T-helper 17 cell (primary cell): ENCODE results near the gene TPM3. TPM values are rescaled to one million over a fixed set of nuclear protein-coding genes. Genes with fewer than 3 reads are reported as not detected.

Experiments
- ATAC-seq: fragments of 150-1000 bp; cut with Tn5 transposase; 2 replicates; pipeline ENCODE4 v1.10.0; 2021; ENCODE audit warnings: mild to moderate bottlenecking, moderate library complexity
- DNase-seq, 3 donors: peaks; one replicate each; pipeline versions ENCODE4 v3.0.0 to v3.0.0-alpha.2; 2020 to 2021
- H3K9me3 ChIP-seq: one replicate; pipeline ENCODE4 v1.7.0; 2013; ENCODE audit warnings: low read length, mild to moderate bottlenecking; ENCODE audit not compliant: control insufficient read depth, poor library complexity, severe bottlenecking
- H3K27ac Mint-ChIP-seq: one replicate; pipeline ENCODE4 v1.8.0; 2022; ENCODE audit warnings: mild to moderate bottlenecking, moderate library complexity, mixed read lengths
- H3K27me3 Mint-ChIP-seq: one replicate; pipeline ENCODE4 v1.8.0; 2022; ENCODE audit warnings: mixed read lengths
- H3K36me3 Mint-ChIP-seq: one replicate; pipeline ENCODE4 v1.8.0; 2022; ENCODE audit warnings: low read depth, mixed read lengths
- H3K4me1 Mint-ChIP-seq: one replicate; pipeline ENCODE4 v1.8.0; 2022; ENCODE audit warnings: mild to moderate bottlenecking, mixed read lengths
- H3K4me3 Mint-ChIP-seq: one replicate; pipeline ENCODE4 v1.8.0; 2022; ENCODE audit warnings: mild to moderate bottlenecking, moderate library complexity, mixed read lengths
- total RNA-seq, 4 donors: library from RNA in 2 of 4; stranded (reverse) in 2 of 4; gene quantifications; one replicate each; pipeline ENCODE4 v1.2.3 and lab custom pipeline; 2022 to 2026

Gene TPM3
- total RNA-seq, 2 donors from 2014 or later: 386 to 391 TPM

DNA sequence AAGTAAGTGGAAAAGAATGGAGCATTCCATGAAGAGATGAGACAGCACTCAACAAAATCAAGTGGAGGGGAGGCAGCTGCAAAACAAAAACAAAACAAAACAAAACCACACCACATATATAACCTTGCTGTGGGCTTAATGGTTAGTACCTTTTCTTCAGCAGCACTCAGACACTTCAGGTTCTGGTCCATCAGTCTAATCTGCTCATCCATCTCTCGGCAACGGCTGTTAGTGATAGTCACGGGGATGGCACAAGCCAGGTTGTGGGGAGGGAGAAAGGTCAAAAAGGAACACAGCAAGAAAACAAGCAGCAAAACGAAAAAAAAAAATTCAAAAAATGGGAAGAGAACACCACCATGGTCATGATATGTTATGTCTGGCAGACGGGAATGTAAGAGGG lies 20.0 kb downstream of the TPM3 start:
- H3K9me3 ChIP-seq: no peaks in the 10 kb centered on the region
- DNase-seq: no peak
- H3K4me3 Mint-ChIP-seq: no peak overlapping the region
- peak overlapping the region; percentile 88 for H3K27ac Mint-ChIP-seq
- ATAC-seq: no peak
- peaks cover 13% of the 10 kb centered on the region for H3K36me3 Mint-ChIP-seq
- H3K27me3 Mint-ChIP-seq: no peaks in the 10 kb centered on the region
- H3K4me1 Mint-ChIP-seq: peaks cover 26% of the 10 kb centered on the region

DNA sequence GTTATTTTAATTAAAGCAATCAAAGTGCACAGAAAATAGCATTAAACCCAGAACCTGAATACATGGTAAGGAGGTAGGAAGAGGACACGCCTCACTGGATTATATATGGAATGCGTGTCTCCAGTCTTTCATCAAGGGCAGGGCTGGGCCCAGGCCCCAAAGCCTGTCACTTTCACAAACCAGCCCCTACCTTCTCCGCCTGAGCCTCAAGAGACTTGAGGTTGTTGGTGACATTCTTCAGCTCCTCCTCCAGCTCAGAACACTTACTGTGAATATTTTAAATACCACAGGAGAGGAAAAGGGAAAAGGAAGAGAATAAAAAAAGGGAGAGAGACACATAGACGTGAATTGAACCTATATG lies 20.7 kb downstream of the TPM3 start:
- H3K4me1 Mint-ChIP-seq: peaks cover 23% of the 10 kb centered on the region
- H3K27ac Mint-ChIP-seq: peak overlapping the region; percentile 91
- ATAC-seq: no peak

DNA sequence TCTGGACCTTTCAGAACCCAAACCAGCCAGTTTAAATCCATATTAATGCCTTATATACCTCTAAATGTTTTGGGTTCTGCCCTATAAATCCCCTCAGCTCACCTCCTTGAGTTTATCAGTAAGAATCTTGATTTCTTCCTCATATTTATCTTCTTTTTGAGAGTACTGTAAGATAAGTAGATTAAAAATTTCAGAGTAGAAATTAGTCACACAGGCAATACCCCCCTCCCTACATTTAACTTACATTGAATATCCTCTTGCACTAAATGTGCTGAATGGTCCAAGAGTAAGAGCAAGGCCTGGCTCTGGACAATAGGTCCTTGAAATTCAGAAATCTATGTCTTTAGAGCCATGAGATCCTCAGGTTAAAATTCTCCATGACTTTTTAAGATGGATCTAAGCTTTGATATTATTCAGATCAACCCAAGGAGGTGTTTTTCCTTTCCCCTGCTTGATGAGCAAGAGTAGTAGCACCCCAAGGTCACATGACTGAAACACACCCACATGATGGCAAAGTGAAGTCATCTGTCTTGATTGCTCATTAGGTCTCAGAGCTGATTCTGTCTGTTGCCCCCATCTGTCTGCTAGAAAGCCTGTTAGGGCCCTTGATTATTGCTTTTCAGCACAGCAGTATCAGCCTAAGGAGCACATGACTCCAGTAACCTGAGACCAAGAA lies 21.2 kb downstream of the TPM3 start:
- H3K9me3 ChIP-seq: no peaks in the 10 kb centered on the region
- Mint-ChIP-seq H3K4me3 (no peak overlapping the region), H3K27ac (peak overlapping the region; percentile 91), H3K4me1 (peaks cover 23% of the 10 kb centered on the region), H3K36me3 (peaks cover 16% of the 10 kb centered on the region), H3K27me3 (no peaks in the 10 kb centered on the region)
- no peak for DNase-seq
- no peak for ATAC-seq

More for the DNA sequence above, 20.7 kb downstream of the TPM3 start:
- H3K9me3 ChIP-seq: no peaks in the 10 kb centered on the region
- no peaks in the 10 kb centered on the region for H3K27me3 Mint-ChIP-seq
- no peak for DNase-seq
- H3K36me3 Mint-ChIP-seq: peaks cover 13% of the 10 kb centered on the region
- H3K4me3 Mint-ChIP-seq: no peak overlapping the region

DNA sequence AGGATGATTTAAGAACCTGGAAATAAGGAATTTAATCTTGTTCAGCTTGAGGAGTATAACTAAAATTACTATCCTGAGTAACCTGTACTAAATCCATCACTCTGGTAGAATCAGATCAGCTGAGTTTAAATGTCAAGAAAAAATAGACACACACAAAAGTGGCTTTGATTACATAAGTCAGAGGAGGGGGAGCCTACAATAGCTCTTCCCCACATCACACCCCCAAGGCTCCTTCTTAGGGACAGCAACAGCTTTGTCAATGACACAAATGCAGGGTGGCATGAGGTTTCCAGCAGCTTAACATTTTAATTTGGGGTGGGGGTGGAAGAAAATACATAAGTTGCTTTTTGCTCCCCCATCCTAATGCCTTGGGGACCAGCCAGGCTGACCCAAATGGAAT lies 24.4 kb downstream of the TPM3 start:
- no peak for ATAC-seq
- Mint-ChIP-seq H3K36me3 (peaks cover 27% of the 10 kb centered on the region), H3K27ac (peak overlapping the region; percentile 91), H3K27me3 (no peaks in the 10 kb centered on the region), H3K4me1 (peaks cover 34% of the 10 kb centered on the region), H3K4me3 (no peak overlapping the region)
- DNase-seq: no peak
- H3K9me3 ChIP-seq: no peaks in the 10 kb centered on the region

DNA sequence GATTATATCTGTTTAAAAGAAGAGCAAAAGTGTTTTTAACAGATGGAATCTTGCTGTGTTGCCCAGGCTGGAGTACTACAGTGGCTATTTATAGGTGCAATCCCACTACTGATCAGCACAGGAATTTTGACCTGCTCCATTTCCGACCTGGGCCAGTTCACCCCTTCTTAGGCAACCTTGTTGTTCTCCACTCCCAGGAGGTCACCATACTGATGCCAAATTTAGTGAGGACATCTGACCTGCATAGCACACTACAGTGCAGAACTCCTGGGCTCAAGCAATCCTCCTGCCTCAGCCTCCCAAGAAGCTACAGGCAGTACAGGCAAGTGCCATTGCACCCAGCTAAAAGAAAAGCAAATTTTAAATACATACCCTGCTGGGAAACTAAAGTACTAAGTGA lies 25.7 kb downstream of the TPM3 start:
- ATAC-seq: no peak
- H3K9me3 ChIP-seq: no peaks in the 10 kb centered on the region
- no peaks in the 10 kb centered on the region for H3K27me3 Mint-ChIP-seq
- DNase-seq: no peak
- peaks cover 27% of the 10 kb centered on the region for H3K4me1 Mint-ChIP-seq
- peaks cover 21% of the 10 kb centered on the region for H3K36me3 Mint-ChIP-seq
- H3K4me3 Mint-ChIP-seq: no peak overlapping the region
- peak overlapping the region; percentile 6 for H3K27ac Mint-ChIP-seq

DNA sequence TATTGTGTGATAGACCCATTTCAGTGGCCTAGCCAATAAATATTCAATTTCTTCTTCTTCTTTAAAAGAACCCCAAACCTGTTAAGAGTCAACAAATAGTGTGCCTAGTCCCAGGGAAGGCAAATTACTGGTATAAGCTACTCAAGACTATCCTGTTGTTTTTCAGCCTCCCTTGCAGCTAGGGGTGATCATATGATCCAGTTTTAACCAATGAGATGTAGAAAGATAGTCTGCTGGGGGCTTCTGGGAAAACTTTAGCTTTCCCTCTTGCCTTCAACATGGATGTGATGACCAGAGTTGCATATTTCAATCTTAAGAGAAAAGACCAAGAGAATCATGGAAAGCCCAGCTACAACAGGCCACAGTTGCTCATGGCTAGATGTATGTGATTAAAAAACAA lies 32.3 kb downstream of the TPM3 start:
- peak overlapping the region; percentile 94 for H3K27ac Mint-ChIP-seq

DNA sequence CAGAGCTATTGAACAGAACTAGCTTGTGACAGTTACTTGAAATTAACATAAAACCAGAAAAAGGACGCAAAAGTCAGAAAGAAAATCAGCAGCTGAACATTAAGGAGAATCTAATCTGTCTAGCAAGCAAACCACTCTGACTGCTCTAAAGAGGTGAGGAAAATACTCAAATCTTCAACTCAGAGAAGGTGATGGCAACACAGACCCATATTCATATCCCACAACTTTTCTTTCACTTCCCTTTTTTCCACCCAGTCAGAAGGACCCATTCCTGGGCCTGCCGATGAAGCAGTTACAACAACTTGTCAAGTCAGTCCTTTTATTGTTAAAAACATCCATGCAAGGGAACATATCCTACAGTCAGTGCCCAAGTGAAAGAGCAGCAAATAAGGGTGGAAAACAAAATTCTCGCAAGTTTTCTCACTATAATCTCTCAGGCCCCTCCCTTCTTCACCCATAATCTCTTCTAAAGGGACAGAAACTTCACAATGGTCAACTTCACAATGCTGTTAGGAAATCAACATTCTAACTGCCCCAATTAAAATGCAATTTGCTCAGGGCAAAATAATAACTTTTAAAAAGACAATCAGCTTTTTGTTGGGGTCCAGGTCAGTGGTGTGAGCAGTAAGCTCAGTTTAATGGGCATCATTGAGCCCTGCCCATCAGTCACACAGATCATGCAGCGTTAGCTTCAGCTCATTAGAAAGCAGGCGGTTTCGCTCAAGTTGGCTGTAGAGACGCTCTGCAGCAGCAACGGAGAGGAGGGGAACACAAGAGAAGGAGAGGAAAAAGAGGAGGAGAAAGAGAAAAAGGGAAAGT lies 33.4 kb downstream of the TPM3 start:
- H3K9me3 ChIP-seq: no peaks in the 10 kb centered on the region
- ATAC-seq (peak; percentile 1), DNase-seq (no peak)
- no peaks in the 10 kb centered on the region for H3K27me3 Mint-ChIP-seq
- H3K27ac Mint-ChIP-seq: peak overlapping the region; percentile 94
- peaks cover 8% of the 10 kb centered on the region for H3K36me3 Mint-ChIP-seq
- H3K4me3 Mint-ChIP-seq: peak overlapping the region; percentile 86
- H3K4me1 Mint-ChIP-seq: peaks cover 45% of the 10 kb centered on the region

More for the DNA sequence above, 32.3 kb downstream of the TPM3 start:
- no peak overlapping the region for H3K4me3 Mint-ChIP-seq
- ATAC-seq (no peak), DNase-seq (no peak)
- peaks cover 40% of the 10 kb centered on the region for H3K4me1 Mint-ChIP-seq
- H3K9me3 ChIP-seq: no peaks in the 10 kb centered on the region
- H3K27me3 Mint-ChIP-seq: no peaks in the 10 kb centered on the region
- peaks cover 13% of the 10 kb centered on the region for H3K36me3 Mint-ChIP-seq

DNA sequence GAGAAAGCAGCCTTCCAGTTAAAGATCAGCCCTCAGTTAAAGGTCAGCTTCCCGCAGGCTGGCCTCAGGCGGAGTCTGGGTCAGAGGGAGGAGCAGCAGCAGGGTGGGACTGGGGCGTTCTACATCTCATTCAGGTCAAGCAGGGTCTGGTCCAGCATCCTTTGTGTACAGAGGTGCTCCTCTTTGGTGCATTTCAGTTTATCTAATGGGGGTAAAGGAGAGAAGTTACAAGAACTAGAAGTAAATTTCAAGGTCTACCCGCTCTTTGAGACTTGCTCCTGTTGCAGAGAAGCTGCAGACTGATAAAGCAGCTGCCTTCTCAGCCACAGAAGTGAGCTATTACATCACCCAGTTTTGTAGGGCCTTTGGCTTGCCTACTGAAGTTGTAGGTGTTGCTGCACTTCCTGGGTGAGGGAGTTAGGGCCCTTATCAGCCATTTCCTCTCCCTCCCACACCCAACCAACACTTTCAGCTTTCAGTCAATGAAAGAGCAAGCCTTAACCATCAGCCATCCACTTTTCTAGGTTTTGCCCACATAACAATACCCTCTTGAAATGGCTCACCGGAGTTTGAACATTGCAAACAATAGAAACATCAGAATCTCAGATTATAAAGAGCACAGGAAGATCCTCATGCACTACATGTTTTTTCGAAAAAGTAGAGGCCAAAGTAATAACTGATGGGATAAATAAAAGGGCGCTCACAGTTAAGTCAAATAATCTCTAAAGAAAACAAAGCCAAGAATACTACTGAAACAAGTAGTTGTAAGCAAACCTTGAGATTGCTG lies 34.2 kb downstream of the TPM3 start:
- DNase-seq (peak; percentile 22 to 50 (median 47)), ATAC-seq (peak; percentile 99)
- Mint-ChIP-seq H3K36me3 (peaks cover 3% of the 10 kb centered on the region), H3K27me3 (no peaks in the 10 kb centered on the region), H3K4me1 (peaks cover 39% of the 10 kb centered on the region), H3K27ac (peak overlapping the region; percentile 94), H3K4me3 (peak overlapping the region; percentile 86)
- no peaks in the 10 kb centered on the region for H3K9me3 ChIP-seq

DNA sequence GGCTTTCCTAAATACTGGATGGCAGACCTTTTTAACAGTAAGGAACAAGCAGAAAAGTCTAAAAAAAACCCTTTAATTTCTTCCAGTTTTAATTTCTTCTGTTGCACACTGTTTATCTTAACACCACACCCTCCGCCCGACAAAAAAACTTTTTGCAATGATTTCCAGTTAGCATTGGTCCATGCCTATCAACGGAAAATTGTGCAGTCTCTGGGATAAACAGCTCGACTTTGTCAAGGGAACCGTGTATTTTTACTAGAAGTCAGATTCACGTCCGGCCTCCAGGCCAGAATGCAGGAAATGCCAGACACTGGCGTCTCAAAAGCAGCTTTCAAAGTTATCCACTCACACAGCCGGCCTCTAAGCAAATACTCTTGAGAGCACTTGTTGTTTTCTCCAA lies 36.6 kb downstream of the TPM3 start:
- H3K27me3 Mint-ChIP-seq: no peaks in the 10 kb centered on the region
- H3K27ac Mint-ChIP-seq: peak overlapping the region; percentile 94
- H3K4me3 Mint-ChIP-seq: no peak overlapping the region
- ATAC-seq (no peak), DNase-seq (no peak)
- peaks cover 39% of the 10 kb centered on the region for H3K4me1 Mint-ChIP-seq
- peaks cover 2% of the 10 kb centered on the region for H3K36me3 Mint-ChIP-seq
- no peaks in the 10 kb centered on the region for H3K9me3 ChIP-seq

DNA sequence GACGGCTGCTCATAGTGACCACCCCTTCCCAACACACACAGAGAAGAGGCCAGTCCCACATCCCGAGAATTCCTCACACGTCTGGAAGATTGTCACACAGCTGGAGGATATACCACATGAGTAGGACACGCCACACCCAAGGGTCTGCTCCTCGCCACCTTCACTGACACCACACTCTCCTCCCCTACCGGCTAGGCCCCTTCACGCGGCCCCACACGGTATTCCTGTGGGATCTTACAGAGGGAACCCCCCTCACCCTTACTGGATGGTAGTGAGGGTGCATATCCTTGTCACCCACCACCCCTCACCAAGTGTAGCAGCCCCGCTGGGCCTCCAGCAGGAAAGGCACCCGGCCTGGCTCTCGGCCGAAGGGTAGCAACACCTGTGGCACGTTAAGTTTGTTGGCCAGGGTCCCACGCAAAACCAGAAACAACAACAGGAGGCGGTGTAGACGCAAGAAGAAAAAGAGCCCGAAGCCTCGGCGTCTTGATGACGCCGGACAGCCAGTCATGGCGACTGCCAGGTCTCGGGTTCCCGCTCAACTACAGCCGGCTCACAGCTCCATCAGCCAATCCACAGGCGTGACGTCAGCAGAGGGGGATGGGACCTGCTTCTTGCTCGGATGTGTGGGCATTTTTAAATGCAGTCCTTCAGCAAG lies 37.2 kb downstream of the TPM3 start, which contains the start of gene NUP210L:
Gene NUP210L (minus strand): TSS at position 540 of the 658 bp plus-strand sequence.
- Mint-ChIP-seq H3K27me3 (no peaks in the 10 kb centered on the region), H3K4me1 (peaks cover 39% of the 10 kb centered on the region), H3K27ac (peak within 1 kb of the TSS; percentile 94), H3K4me3 (no peak within 1 kb of the TSS), H3K36me3 (peaks cover 2% of the 10 kb centered on the region)
- ATAC-seq (no peak), DNase-seq (no peak)
- no peaks in the 10 kb centered on the region for H3K9me3 ChIP-seq

DNA sequence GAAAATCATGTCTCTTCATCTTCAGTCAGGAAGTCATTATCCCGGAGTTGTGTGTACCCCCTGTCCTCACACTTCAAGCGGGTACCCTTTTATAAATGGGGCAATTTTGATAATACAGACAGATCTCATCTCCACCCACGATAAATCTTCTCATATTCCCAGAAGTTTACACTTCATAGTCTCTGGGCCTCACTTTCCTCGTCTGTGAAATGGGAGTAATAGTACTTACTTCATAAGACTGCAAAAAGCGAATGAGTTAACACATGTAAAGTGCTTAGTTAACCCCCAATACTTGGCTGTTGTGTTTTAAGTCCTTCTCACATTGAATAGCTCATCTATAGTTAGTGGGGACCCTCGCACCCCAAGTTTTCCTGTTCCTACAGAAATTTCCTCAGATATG lies 37.8 kb downstream of the TPM3 start:
- peaks cover 2% of the 10 kb centered on the region for H3K36me3 Mint-ChIP-seq
- H3K9me3 ChIP-seq: no peaks in the 10 kb centered on the region
- no peaks in the 10 kb centered on the region for H3K27me3 Mint-ChIP-seq
- peaks cover 33% of the 10 kb centered on the region for H3K4me1 Mint-ChIP-seq
- ATAC-seq: no peak
- no peak overlapping the region for H3K4me3 Mint-ChIP-seq
- no peak for DNase-seq
- H3K27ac Mint-ChIP-seq: peak overlapping the region; percentile 94

DNA sequence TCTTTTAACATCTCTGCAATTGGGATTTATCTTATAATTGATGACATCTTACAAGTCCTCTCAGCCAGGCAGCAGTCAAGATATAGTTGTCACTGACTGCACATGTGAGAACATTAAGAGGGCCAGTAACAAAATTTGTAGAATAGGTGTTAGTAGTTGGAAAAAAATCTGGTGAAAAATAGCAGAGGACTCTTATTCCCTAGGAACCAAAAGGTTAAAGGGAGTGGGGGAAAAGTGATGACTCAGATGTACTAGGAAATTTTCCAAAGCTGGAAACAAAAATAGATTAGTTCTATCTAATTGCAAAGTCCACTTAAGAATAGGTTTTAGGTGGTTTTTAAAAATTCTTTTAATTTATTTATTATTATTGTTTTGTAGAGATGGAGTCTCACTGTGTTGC lies 40.6 kb downstream of the TPM3 start:
- ATAC-seq (no peak), DNase-seq (no peak)
- peaks cover 14% of the 10 kb centered on the region for H3K4me1 Mint-ChIP-seq
- H3K4me3 Mint-ChIP-seq: no peak overlapping the region
- H3K27ac Mint-ChIP-seq: no peak overlapping the region
- H3K9me3 ChIP-seq: no peaks in the 10 kb centered on the region
- H3K36me3 Mint-ChIP-seq: no peaks in the 10 kb centered on the region
- no peaks in the 10 kb centered on the region for H3K27me3 Mint-ChIP-seq

DNA sequence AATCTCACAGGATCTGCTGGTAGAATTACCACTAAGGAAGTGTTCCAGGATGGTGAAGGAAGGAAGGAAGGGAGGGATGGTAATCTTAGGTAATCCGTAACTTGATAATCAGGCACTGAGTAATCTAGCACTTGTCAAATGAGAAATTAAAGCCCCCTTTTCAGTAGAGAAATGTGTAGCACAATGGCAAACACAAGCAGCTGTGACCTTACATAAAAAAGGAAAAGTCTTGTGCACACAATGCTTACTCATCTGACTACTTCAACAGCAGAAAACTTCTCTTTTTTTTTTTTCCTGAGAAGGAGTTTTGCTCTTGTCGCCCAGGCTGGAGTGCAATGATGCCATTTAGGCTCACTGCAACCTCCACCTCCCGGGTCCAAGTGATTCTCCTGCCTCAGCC lies 43.1 kb downstream of the TPM3 start:
- H3K4me1 Mint-ChIP-seq: peaks cover 6% of the 10 kb centered on the region
- H3K36me3 Mint-ChIP-seq: no peaks in the 10 kb centered on the region
- H3K9me3 ChIP-seq: no peaks in the 10 kb centered on the region
- DNase-seq (no peak), ATAC-seq (no peak)
- no peaks in the 10 kb centered on the region for H3K27me3 Mint-ChIP-seq
- no peak overlapping the region for H3K27ac Mint-ChIP-seq
- H3K4me3 Mint-ChIP-seq: no peak overlapping the region
